Liver (tissue), 9 donors: Measurements from ENCODE around the gene NMNAT1. TPM values are rescaled to one million over a fixed set of nuclear protein-coding genes. Genes with fewer than 3 reads are reported as not detected.

Experiments used
- DNase-seq: peaks from one replicate; pipeline ENCODE4 v3.0.0-alpha.2; 2017; ENCODE audit warnings: low spot score
- H3K27ac ChIP-seq, 2 donors: one replicate each; pipeline ENCODE4 v1.7.0; 2013; ENCODE audit warnings: inconsistent platforms in 2 of 2, low read length in 2 of 2, control low read depth in 1 of 2, low read depth in 1 of 2, mild to moderate bottlenecking in 1 of 2
- H3K27me3 ChIP-seq, 4 donors: one replicate each; pipeline versions ENCODE4 v1.6.1 to v1.7.0; 2013; ENCODE audit warnings: low read length in 3 of 4, inconsistent platforms in 1 of 4, mild to moderate bottlenecking in 1 of 4, moderate library complexity in 1 of 4; ENCODE audit not compliant: control insufficient read depth in 4 of 4, insufficient read depth in 4 of 4
- H3K36me3 ChIP-seq, 4 donors: one replicate each; pipeline versions ENCODE4 v1.6.1 to v1.7.0; 2013; ENCODE audit warnings: low read length in 3 of 4, mild to moderate bottlenecking in 3 of 4, low read depth in 1 of 4, moderate library complexity in 1 of 4; ENCODE audit not compliant: control insufficient read depth in 4 of 4, insufficient read depth in 3 of 4
- H3K4me1 ChIP-seq, 4 donors: one replicate each; pipeline versions ENCODE4 v1.6.1 to v1.7.0; 2013; ENCODE audit warnings: low read length in 3 of 4, mild to moderate bottlenecking in 3 of 4, moderate library complexity in 1 of 4; ENCODE audit not compliant: control insufficient read depth in 4 of 4, insufficient read depth in 4 of 4
- H3K4me3 ChIP-seq, 3 donors: one replicate each; pipeline versions ENCODE4 v1.6.1 to v1.7.0; 2013; ENCODE audit warnings: low read length in 3 of 3, control low read depth in 1 of 3, low read depth in 1 of 3, mild to moderate bottlenecking in 1 of 3
- H3K9ac ChIP-seq, 2 donors: one replicate each; pipeline ENCODE4 v1.7.0; 2013; ENCODE audit warnings: low read length in 2 of 2, mild to moderate bottlenecking in 2 of 2, moderate library complexity in 2 of 2, control low read depth in 1 of 2, low read depth in 1 of 2
- H3K9me3 ChIP-seq, 4 donors: one replicate each; pipeline versions ENCODE4 v1.6.1 to v1.7.0; 2013; ENCODE audit warnings: low read length in 3 of 4; ENCODE audit not compliant: control insufficient read depth in 4 of 4
- ATF3 ChIP-seq: IDR thresholded peaks from 2 replicates; pipeline ENCODE4 v1.6.1; 2016; ENCODE audit warnings: antibody characterized with exemption
- CTCF ChIP-seq: fragments of 150-350 bp; IDR thresholded peaks from 2 replicates; pipeline ENCODE4 v1.5.1; 2017; ENCODE audit warnings: improper control_type of control experiment, low read depth, low read length; ENCODE audit not compliant: missing input control
- EGR1 ChIP-seq, 2 donors: IDR thresholded peaks; 2 replicates each; pipeline ENCODE4 v1.6.1; 2016 to 2018; ENCODE audit warnings: antibody characterized with exemption in 2 of 2, low read depth in 2 of 2
- FOXA1 ChIP-seq: IDR thresholded peaks from 2 replicates; pipeline ENCODE4 v1.6.1; 2016; ENCODE audit warnings: antibody characterized with exemption
- FOXA2 ChIP-seq: IDR thresholded peaks from 2 replicates; pipeline ENCODE4 v1.6.1; 2016; ENCODE audit warnings: antibody characterized with exemption
- GABPA ChIP-seq, 2 donors: IDR thresholded peaks in 1 of 2; conservative IDR thresholded peaks in 1 of 2; 2 replicates each; pipeline ENCODE4 v1.6.1; 2016; ENCODE audit warnings: antibody characterized with exemption in 2 of 2, mild to moderate bottlenecking in 1 of 2, moderate library complexity in 1 of 2
- HNF4A ChIP-seq, 2 donors: conservative IDR thresholded peaks; 2 replicates each; pipeline ENCODE4 v1.6.1; 2016; ENCODE audit warnings: antibody characterized with exemption in 2 of 2, mild to moderate bottlenecking in 2 of 2
- HNF4G ChIP-seq: IDR thresholded peaks from 2 replicates; pipeline ENCODE4 v1.6.1; 2016; ENCODE audit warnings: antibody characterized with exemption
- JUND ChIP-seq, 2 donors: IDR thresholded peaks; 2 replicates each; pipeline ENCODE4 v1.6.1; 2016; ENCODE audit warnings: antibody characterized with exemption in 2 of 2
- MAX ChIP-seq: IDR thresholded peaks from 2 replicates; pipeline ENCODE4 v1.6.1; 2016; ENCODE audit warnings: antibody characterized with exemption
- NR2F2 ChIP-seq: IDR thresholded peaks from 2 replicates; pipeline ENCODE4 v1.6.1; 2016; ENCODE audit warnings: antibody characterized with exemption
- RAD21 ChIP-seq, 2 donors: IDR thresholded peaks; 2 replicates each; pipeline ENCODE4 v1.6.1; 2016; ENCODE audit warnings: antibody characterized with exemption in 2 of 2, mild to moderate bottlenecking in 2 of 2
- REST ChIP-seq: IDR thresholded peaks from 2 replicates; pipeline ENCODE4 v1.6.1; 2016; ENCODE audit warnings: antibody characterized with exemption, mild to moderate bottlenecking
- SP1 ChIP-seq: IDR thresholded peaks from 2 replicates; pipeline ENCODE4 v1.6.1; 2018; ENCODE audit warnings: antibody characterized with exemption, mild to moderate bottlenecking
- TAF1 ChIP-seq: conservative IDR thresholded peaks from 2 replicates; pipeline ENCODE4 v1.6.1; 2016; ENCODE audit warnings: antibody characterized with exemption, mild to moderate bottlenecking
- YY1 ChIP-seq: IDR thresholded peaks from 2 replicates; pipeline ENCODE4 v1.6.1; 2016; ENCODE audit warnings: antibody characterized with exemption, mild to moderate bottlenecking
- ZBTB33 ChIP-seq: IDR thresholded peaks from 2 replicates; pipeline ENCODE4 v1.6.1; 2016; ENCODE audit warnings: antibody characterized with exemption
- WGBS: extraction: QIAGEN DNeasy Blood & Tissue Kit; methylation state at CpG from one replicate; pipeline ENCODE4 v1.1.7; 2013; 5-methylcytosine and 5-hydroxymethylcytosine counted together
- polyA plus RNA-seq, 2 donors: library from polyadenylated mRNA; stranded (reverse) in 1 of 2; unstranded in 1 of 2; fragments of 200-250 nt in 1 of 2; fragments of >200 nt in 1 of 2; fragmentation: Nextera tagmentation in 1 of 2; extraction: Ambion mirVana in 1 of 2; gene quantifications; one replicate each; pipeline versions ENCODE4 v1.2.1 to v1.2.3, GENCODE V29; 2013 to 2015
- total RNA-seq, 2 donors: library from RNA; depleted of rRNA; stranded (reverse); fragments of >200 nt; gene quantifications; one replicate each; pipeline ENCODE4 v1.2.3, GENCODE V29; 2014
- donor health status: healthy.
- donor health status: healthy.
- donor health status: healthy.
- donor health status: healthy.
- donor health status: healthy.

The NMNAT1 gene
- total and polyA plus RNA-seq, 4 donors, result 5.2 to 7.4 (median 5.6) TPM

- no peak overlapping the region for H3K4me3 ChIP-seq
- no peaks in the 10 kb centered on the region for H3K9me3 ChIP-seq
- H3K9ac ChIP-seq, result no peak overlapping the region
- H3K4me1 ChIP-seq, result no peaks in the 10 kb centered on the region
- no peaks in the 10 kb centered on the region for H3K27me3 ChIP-seq
- H3K36me3 ChIP-seq, result peaks cover 0 to 2% (median 0%) of the 10 kb centered on the region in 4 donors
- 96% methylated on average over 8 of the region's 8 CpGs for WGBS
- TF ChIP-seq GABPA (IDR thresholded peaks at IDR 0.05 in 1 of 2, conservative IDR thresholded peaks at IDR 0.05 in 1 of 2), result no peak
- H3K27ac ChIP-seq, result no peak overlapping the region
- DNase-seq, result no peak
Observed at GRCh38 chr1:9957726-9958125, 14.5 kb downstream of the NMNAT1 start.

- H3K4me1 ChIP-seq, result no peaks in the 10 kb centered on the region
- H3K27ac ChIP-seq, result no peak overlapping the region
- H3K4me3 ChIP-seq, result no peak overlapping the region
- no peak overlapping the region for H3K9ac ChIP-seq
- H3K9me3 ChIP-seq, result no peaks in the 10 kb centered on the region
- peaks cover 0 to 4% (median 0%) of the 10 kb centered on the region in 4 donors for H3K36me3 ChIP-seq
- TF ChIP-seq YY1 (no peak), RAD21 (IDR thresholded peaks at IDR 0.05) (no peak), REST (no peak), SP1 (no peak), MAX (no peak), FOXA2 (no peak), FOXA1 (no peak), ATF3 (no peak), EGR1 (IDR thresholded peaks at IDR 0.05; ENCODE audit: low read depth in 2 of 2) (no peak), HNF4G (no peak), CTCF (no peak), NR2F2 (no peak), HNF4A (conservative IDR thresholded peaks at IDR 0.05) (no peak), TAF1 (no peak), JUND (IDR thresholded peaks at IDR 0.05) (no peak), ZBTB33 (no peak)
- no peaks in the 10 kb centered on the region for H3K27me3 ChIP-seq
- no peak for DNase-seq
- 97% methylated on average over 4 of the region's 4 CpGs for WGBS
Observed at GRCh38 chr1:9960011-9960410, 16.7 kb downstream of the NMNAT1 start.
